ENCODE data around the gene AMBRA1.

AMBRA1 gene

DNA sequence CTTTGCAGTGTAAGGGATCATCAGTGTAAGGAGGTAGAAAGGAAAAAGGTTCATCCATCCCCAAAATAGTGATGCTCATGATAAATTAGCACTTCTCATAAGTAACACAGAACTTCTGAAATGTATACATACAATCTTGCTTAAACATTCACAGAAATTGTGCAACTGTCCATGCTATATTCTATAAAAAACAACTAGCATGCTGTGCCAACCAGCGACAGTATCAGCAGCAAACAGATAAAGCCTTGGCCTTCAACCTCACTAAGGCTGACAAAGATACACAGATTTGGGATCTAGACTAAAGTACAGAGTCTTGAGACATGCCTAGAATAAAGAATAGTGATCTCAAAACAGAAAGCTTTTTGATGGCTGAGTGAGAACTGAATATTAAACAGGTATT, 128.1 kb downstream of the AMBRA1 start:
- no peak for FAIRE-seq

DNA sequence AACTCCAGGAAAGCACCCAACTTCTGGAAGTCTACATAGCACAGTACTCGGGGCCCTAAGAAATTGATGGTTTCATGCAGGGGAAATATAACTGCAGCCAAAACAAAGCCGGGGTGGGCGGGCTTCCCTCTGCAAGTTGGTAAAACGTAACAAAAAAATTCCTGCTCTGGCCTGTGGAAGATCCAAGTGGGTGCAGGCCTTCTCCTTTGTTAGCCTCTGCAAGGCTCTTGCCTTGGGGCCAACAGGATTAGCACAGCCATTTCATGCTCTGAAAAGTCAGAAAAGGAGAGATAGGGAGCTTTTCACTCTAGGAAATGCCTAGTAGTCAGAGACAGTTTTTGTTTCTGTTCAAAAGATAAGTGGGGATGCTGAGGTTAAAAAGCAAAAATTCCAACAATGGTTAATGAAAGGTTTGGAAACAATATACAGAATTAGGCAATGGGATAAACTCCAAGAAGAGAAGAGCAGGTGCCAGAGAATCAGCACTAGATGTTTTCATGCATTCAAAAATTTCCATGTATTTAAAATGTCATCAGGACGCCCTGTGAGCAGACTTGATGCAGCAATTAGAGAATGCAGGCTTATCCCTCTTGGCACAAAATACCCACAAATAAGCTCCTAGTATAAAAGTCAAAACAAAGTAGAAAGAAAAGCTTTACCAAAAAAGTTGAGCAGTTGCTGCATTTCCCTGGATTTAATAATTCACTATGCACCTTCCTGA, 130.0 kb downstream of the AMBRA1 start:
- FAIRE-seq = no peak

DNA sequence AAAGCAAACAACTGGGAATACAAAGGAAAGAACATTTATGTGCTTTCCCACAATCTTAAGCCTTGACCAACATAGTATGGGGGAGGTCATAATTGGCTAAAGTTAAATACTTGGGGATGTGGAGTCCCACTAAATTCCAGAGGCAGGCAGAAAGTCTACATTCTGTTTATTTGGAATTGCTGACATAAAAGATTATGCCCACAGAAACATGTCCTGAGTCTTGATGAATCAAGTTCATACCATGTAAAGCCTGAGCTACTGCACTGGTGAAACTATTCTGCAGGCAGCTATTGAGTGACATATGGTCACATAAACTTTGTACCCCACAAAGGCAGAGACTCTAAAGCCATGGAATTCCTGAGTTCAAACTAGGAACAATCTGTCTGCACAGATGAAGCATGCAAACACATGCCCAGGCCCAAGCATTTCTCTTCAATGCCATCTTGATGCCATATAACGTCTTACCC, 132.3 kb downstream of the AMBRA1 start:
- no peak for FAIRE-seq

DNA sequence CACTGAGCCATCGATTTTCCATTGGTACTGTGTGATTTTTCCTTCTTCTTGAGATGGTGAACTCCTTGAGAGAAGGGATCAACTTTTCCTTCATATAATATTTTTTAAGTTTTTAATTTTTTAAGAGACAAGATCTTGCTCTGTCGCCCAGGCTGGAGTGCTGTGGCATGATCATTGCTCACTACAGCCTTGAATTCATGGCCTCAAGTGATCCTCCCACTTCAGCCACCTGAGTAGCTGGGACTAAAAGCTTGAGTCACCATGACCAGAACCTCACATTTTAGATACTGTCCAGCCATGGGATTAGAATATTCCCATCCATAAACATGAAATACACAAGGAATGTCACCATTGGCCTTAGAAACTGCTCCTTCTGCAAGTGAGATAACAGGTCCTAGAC, 135.3 kb downstream of the AMBRA1 start:
- no peak for FAIRE-seq

DNA sequence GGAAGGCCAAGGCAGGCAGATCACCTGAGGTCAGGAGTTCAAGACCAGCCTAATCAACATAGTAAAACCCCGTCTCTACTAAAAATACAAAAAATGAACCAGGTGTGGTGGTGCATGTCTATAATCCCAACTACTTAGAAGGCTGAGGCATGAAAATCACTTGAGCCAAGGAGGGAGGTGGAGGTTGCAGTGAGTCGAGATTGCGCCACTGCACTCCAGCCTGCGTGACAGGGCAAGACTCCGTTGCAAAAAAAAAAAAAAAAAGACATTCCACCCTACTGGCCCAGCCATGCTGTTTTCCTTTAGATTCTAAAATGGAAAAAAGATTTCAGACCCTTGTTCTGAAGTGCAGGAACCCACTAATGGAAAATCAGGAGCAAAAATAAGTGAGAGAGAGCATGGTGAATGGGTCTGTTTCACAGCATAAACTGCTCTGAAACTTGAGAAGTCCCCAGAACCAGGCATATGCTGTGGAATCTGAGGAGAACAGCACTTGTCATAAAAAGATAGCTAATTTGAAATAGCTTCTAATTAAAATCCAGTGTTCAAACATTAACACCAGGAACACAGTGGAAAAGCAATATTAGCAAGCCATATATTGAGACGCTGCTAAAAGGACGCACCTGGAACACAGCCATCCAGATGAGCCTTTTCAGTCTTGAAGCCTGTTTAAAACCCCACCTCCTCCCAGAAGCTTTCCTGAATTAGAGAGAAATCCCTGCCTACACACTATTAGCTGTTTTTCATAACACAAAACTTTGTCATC, 136.0 kb downstream of the AMBRA1 start:
- no peak for FAIRE-seq

DNA sequence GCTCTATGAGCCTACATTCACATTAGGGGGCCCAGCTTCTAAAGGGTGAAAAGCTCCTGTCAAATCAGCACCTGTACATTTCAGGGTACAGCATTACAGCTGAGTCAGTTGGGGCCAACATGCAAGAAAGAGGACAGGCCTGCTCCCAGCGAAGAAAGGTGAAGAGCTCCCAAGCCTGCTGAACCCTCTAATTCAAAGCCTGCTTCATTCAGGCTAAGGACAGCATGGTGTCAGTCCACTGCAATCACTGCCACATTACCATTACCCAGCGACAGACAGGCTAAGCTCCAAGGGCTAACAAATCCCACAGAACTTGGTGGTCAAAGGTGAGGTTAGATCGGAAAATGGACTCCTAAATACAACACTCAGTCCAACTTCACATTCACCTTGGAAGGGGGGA, 136.8 kb downstream of the AMBRA1 start:
- no peak for FAIRE-seq

DNA sequence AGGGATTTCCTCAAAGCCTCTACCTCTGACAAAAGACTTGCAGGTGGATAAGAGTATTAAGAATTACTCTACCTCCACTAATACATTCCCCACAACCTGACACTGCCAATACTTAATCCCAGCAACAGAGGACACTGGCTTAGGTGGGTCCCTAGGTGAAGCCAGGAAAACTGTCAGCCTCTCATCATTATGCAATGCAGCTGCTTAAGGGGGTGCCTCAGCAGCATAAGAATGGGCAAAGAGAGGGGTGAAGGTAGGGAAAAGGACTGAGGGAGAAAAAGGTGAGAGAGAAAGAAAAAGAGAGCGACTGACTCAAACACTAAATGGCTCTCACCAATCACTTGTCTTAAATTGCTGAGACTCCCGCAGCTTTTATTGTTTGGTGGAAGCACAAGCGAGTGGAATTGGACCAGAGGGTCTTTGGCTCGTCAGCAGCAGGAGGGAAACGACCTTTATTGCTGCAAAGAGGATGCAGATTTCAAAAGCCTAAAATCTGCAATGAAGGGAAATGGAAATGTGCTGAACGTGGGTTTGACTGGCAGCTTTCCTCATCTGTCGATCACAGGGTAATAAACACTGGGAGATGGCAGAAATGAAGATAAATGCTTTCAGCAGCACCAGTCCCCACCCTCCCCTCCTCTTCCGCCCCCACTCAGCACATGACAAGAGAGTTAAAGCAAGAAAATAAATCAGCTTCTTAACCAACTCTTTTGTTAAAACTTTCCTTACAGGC, 137.4 kb downstream of the AMBRA1 start:
- FAIRE-seq = no peak

DNA sequence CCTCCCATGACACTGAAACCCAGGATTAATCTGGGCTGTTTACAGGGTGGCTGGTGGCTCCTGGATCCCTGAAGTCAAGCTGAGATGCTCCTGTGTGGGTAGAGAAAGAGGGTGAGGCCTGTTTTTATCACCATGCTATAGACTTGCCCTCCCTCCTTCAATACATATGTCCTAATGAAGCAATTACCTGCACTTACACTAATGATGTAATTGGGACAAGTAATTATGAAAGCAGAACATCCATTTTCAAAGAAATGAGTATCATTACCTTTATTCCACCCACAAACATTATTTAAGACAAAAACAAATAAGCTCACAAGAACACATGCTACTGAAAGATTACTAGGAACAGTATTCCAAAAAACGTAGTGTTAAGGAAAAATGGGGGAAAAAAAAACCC, 138.0 kb downstream of the AMBRA1 start:
- no peak for FAIRE-seq

DNA sequence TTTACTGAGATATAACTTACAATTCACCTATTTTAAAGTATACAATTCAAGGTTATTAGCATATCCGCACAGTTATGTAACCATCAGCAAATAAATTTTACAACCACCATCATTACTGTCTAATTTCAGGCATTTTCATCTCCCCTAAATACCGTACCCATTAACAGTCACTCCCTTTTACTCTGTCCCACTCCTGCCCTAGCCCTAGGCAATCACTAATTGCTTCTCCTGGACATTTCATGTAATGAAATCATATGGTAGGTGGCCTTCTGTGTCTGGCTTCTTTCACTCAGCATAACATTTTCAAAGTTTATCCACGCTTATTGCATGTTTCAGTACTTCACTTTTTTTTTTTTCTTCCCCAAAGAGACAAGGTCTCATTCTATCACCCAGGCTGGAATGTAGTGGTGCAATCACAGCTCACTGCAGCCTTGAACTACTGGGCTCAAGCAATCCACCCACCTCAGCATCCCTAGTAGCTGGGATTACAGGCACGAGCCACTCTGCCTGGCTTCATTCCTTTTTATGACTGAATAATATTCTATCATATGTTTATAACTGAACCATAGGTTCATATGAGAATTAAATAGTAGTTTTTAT, 140.8 kb downstream of the AMBRA1 start:
- FAIRE-seq = no peak

DNA sequence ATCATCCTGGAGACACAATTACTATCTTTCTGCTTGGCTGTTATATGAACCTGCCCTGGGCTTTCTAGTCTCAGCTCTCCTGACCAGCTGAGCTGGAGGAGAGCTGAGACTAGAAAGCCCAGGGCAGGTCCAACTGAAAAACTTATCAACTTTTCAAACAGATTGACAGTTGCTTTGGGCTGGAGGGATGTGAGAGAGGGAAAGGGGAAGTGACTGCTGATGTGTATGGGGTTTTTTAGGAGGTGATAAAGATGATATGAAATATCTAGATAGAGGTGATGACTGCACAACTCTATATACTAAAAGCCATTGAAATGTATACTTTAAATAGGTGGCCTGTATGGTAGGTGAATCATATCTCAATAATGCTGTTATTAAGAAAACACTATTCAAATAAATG, 142.1 kb downstream of the AMBRA1 start:
- FAIRE-seq = no peak

DNA sequence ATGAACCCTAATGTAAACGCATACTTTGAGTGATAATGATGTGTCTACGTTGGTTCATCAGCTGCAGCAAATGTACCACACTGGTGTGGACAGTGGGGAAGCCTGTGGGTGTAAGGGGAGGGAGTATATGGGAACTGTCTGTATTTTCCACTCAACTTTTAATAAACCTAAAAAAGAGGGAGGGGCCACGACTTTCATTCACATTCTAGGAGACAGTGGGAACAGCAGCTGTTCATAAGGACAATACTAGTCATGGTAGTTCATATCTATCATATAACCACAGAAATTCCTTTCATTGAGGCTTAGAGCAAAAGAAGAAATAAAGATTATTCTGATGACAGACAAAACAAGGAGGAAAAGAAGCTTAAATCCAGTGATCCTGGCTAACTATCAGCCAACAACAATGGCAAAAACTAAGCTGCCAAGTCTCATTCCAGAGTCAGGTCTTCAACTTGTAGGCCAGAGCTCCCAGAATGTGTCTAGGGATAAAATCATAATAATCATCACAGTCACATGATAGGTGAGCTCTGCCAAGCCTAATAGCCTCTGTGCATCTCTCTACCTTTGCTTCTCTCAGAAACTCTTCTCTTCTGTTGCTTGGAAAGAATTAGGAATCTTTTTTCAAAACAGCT, 142.9 kb downstream of the AMBRA1 start:
- no peak for FAIRE-seq

DNA sequence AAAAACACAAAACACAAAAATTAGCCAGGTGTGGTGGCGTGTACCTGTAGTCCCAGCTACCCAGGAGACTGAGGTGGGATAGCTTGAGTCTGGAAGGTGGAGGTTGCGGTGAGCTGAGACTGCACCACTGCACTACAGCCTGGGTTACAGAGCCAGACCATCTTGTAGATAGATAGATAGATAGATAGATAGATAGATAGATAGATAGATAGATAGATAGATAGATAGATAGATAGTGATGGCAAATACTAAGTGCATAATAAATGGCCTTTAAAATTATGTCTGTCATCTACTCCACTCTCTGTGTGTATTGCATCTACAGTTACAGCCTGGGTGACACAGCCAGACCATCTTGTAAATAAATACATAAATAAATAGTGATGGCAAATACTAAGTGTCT, 146.3 kb downstream of the AMBRA1 start:
- no peak for FAIRE-seq

DNA sequence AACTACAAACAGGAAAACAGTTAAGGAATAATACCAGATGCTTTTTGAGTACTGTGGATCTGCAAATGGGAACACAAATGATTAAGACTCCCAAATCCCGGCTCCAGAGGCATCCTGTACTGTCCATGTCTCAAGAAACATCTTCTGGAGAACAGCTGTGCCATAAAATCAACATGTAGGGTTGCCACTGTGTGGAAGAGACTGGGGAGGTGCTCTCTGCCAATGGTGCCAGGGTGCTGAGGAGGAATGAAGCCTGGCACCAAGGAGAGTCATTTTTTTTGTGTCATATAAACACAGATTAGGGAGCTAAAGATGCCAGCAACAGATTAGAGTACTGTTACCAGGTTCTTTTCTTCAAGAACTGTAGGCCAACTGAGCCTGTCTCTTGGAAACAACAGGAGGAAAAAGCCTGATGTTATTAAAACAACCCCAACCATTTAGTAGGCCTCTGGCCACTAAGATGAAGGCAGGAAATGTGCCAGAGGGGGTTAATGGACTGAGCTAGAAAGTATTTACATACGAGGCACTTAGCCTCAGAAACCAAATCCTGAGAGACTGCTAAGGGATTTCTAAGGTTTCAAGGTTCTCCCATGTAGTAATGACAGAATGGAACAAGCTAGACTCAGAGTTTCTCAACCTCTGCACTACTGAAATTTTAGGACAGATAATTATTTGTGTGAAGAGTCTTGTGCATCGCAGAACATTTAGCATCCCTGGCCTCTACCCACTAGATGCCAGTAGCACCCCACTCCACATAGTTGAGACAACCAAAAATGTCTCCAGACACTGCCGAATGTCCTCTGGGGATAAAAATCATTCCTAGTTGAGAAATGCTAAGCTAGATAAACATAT, 147.7 kb downstream of the AMBRA1 start:
- no peak for FAIRE-seq

DNA sequence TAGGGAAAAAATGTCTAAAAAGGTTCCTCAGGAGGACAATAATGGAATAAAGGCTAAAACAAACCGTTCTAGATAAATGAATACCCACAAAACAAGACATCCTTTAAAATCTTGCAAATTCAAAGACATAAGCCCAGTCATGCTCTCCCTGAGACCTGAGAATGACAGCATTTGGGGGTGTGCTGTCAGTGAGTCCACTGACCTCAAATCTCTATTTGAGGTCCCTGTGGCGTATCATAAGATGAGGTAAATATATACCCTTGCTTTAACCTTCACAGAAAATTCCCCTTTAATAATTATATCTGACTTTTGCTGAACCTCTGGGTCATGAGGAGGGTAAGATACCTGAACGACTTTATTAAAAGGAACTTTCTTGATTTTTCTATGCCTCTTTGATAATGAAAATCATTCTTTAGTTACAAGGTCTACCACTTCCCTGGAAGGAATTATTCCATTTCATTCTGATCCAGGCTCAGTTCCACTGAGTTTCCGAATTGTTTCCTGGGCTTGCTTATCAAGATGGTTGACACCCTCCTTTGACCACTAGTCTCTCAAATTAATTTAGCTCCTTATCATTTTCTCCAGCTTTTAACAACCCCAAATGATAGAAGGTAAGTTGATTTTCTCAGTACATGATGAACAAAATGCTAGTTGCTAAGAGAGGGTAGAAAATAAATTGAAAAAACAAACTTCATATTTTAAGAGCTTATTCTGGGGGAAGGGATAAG, 148.5 kb downstream of the AMBRA1 start:
- no peak for FAIRE-seq

DNA sequence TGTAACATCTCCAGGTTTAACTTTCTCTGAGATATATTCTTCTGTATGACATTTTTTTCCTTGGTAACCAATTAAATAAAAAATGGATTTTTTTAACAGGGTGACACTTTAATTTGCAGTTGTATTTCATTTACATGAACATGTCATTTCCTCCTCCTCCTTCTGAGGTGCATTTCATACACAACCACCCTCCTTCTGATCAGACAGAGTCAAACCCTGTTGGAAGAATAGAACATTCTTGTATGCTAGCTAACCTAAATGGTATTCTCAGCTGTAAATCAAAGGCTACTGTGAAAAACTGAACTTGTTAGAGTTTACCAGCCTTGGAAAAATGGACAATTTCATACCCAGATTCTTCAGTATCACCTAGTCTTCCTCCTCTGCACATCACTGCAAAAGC, 149.5 kb downstream of the AMBRA1 start:
- no peak for FAIRE-seq

DNA sequence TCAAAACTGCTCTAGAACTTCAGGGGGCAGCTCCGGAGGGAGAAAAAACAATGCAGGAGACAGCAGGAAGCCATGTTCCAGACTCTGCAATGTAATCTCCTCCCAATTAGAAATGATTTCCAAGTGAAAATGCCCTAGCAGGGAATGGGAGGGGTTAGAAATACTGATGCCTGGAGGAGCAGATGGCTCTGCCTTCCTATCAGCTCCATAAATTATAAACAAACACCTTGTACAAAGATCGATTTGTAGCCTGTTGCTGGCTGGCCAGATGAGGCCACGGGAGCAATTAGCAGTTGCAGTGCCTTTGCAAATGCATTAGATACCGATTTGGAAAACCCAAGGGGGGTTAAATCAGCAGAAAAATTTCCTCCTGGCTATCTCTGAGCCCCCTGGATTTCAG, 155.6 kb downstream of the AMBRA1 start:
- no peak for FAIRE-seq

DNA sequence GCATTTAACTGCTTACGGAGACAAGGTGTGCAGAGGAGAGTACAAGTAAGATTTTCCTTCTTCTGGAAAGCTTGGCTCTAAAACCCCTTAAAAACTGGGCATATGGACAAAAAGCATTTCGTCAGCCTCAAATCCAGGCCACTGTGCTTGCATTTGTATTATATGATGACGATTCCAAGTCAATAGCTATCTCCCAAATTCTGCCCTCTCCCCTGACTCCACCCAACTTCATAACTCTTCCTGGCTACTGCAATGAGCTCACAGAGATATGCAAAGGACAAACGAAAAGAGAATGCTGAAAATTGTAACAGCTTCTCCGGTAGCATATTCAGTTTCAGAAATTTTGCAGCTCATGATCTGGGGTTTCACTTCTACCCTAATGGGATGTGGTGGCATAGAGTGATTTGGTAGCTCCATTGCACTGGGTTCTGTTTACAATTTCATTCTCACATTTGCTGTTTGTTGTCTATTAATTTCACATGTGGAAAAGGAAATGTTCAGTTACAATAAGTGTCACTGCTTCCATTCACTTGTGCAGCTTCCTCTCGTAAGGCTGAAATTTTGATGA, 156.6 kb downstream of the AMBRA1 start:
- no peak for FAIRE-seq

DNA sequence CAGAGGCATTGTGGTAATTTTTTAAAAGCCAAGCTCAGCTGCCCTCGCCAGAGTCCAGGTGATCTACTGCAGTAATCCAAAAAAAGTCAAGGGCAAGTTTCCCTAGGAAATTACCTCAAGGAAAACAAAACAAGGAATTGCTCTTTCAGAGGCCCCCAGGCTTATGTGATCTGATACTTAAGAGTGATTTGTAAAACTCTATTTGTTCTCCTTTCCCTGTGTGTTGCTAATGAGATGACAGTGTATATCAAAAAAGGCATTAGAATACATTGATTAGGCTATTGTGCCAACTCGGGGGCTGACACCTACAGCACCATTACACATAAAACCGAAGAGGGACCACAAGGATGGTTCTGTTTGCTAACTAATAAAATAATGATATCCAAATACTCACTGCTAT, 157.7 kb downstream of the AMBRA1 start:
- no peak for FAIRE-seq

DNA sequence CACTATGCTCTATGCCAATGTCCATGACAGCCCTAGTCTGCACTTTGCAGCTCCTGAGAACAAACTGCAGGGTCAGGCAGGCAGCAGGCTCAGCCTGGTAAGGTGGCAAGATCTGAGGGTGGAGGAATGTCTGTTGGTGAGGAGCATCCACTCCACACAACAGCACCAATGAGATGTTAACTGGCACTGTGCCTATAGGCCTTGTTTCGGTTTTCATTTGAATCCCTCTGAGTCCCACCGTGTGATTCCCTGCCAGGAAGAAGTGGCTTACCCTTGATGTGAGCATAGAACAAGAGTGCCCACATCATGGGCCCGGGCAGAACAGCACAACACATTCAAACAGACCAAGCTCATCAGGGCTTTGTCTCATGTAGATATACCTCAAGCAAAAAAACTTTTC, 158.1 kb downstream of the AMBRA1 start:
- FAIRE-seq = no peak

DNA sequence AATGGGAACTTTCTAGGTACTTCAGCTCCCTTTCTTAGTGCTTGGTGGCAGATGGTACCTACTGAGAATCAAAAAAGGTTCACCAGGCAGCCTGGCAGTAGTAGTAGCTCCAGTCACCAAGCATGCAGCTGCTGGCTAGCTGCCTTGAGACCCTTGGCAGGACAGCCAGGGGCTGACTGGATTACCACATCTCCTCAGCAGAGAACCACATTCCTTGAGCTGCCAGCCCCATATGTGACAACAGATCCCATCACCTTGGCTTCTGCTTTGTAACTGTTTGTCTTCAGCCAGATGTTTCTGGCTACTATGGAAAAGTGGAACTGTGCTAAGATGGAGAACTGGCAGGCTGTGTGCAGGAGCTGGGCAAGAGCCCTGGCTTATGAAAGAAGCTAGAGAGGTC, 162.6 kb downstream of the AMBRA1 start:
- no peak for FAIRE-seq

DNA sequence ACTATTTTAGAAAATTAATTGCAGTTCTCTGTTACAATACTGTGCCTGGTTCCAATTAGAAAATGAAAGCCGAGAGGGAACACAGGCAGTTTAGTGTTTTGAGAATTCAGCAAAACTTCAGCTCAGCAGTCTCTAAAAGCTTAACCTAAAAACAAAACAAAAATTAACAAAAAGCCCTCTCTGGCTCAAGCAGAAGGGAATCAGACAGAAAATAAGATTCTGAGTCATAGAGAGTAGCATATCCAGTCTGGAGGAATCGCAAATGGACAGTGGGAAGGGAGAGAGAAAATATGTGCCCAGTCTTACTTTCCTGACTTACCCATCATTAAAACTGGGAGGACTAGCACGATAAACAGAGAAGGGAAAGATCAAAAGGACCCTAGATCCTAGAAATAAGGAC, 164.1 kb downstream of the AMBRA1 start:
- FAIRE-seq = peak; percentile 77
